ENCODE results near the gene ATP1B4. TPM values are rescaled to one million over a fixed set of nuclear protein-coding genes. Genes with fewer than 3 reads are reported as not detected.

Gene ATP1B4
- polyA plus RNA-seq, 1 of the 3 experiments (the other 2 are of a cell fraction) = not detected

- no peak overlapping the region for H3K27ac ChIP-seq (ENCODE audit: low read depth in 2 of 2, low read length in 1 of 2)
- ChIA-PET CTCF (no interaction called here), POLR2A (no interaction called here)
- no peaks in the 10 kb centered on the region for H3F3A ChIP-seq (replicated peaks; ENCODE audit: insufficient read depth)
- no peak for TF ChIP-seq FOXJ3 (CRISPR knock-in tag; IDR thresholded peaks at IDR 0.05)
- TF ChIP-seq GATA2 (CRISPR knock-in tag; IDR thresholded peaks at IDR 0.05) = no peak
- TF ChIP-seq JUND (IDR thresholded peaks at IDR 0.05) = no peak
- TF ChIP-seq TAF1 (IDR thresholded peaks at IDR 0.05; ENCODE audit: borderline replicate concordance, low read depth, low read length) = no peak
- no peak for TF ChIP-seq EP300 (IDR thresholded peaks at IDR 0.05; ENCODE audit: borderline replicate concordance in 1 of 2, low read depth in 1 of 2, low read length in 1 of 2)
- TF ChIP-seq USF2 (IDR thresholded peaks at IDR 0.05; ENCODE audit: borderline replicate concordance, low read depth, low read length) = no peak
- no peak for TF ChIP-seq CTCF (IDR thresholded peaks at IDR 0.05)
- no peak for TF ChIP-seq MEF2A (IDR thresholded peaks at IDR 0.05; ENCODE audit: borderline replicate concordance, low read depth)
- no peak for TF ChIP-seq CHD2 (IDR thresholded peaks at IDR 0.05; ENCODE audit: low read length, partially characterized antibody)
- no peak for TF ChIP-seq EZH2phosphoT487 (IDR thresholded peaks at IDR 0.05; ENCODE audit: borderline replicate concordance, low read depth)
- no peak for TF ChIP-seq RCOR1 (IDR thresholded peaks at IDR 0.05; ENCODE audit: low read length)
- no peak for TF ChIP-seq RXRA (IDR thresholded peaks at IDR 0.05; ENCODE audit: borderline replicate concordance, low read depth)
- no peak for TF ChIP-seq ZBTB33 (IDR thresholded peaks at IDR 0.05; ENCODE audit: borderline replicate concordance, low read depth)
- H4K20me1 ChIP-seq (ENCODE audit: insufficient read depth) = no peaks in the 10 kb centered on the region
- no peak for DNase-seq
- no peak overlapping the region for H3K4me2 ChIP-seq
- 51% methylated on average over 2 of the region's 2 CpGs for WGBS (ENCODE audit: low lambda C conversion rate)
- peaks cover 0 to 19% of the 10 kb centered on the region in 2 experiments for H3K36me3 ChIP-seq (replicated peaks in 1 of 2; ENCODE audit: control insufficient read depth in 1 of 2, insufficient read depth in 2 of 2, low read length in 1 of 2)
- H3K27me3 ChIP-seq (ENCODE audit: insufficient read depth) = no peaks in the 10 kb centered on the region
- no peak overlapping the region for H3K9ac ChIP-seq
- no peaks in the 10 kb centered on the region for H3K79me2 ChIP-seq (ENCODE audit: insufficient read depth)
- no peaks in the 10 kb centered on the region for H3K9me2 ChIP-seq
- no peak overlapping the region for H2AFZ ChIP-seq (ENCODE audit: low read depth)
- no peak overlapping the region for H3K4me3 ChIP-seq (ENCODE audit: low read depth in 2 of 2, low read length in 1 of 2)
- peaks cover 0 to 18% of the 10 kb centered on the region in 2 experiments; a peak in 3 of 4 replicates for H3K4me1 ChIP-seq (ENCODE audit: control insufficient read depth in 1 of 2, insufficient read depth in 2 of 2, low read depth in 1 of 2, low read length in 1 of 2)
- no peaks in the 10 kb centered on the region for H3K9me3 ChIP-seq
Observed at GRCh38 chrX:120429776-120430540, 68.1 kb downstream of the ATP1B4 start.

Other genes with a start within 250 kb of the ATP1B4 start
- gene RHOXF1, start 246.2 kb upstream of the ATP1B4 start, polyA plus RNA-seq (2012; rRNA removed) = 0.07 TPM in 1 of 2 replicates, not detected in the other
- gene RHOXF2, start 203.5 kb upstream of the ATP1B4 start, polyA plus RNA-seq (2012; rRNA removed) = not detected in 2 replicates
- 1.2 and 1.5 TPM in 2 replicates for gene ZBTB33, start 111.3 kb upstream of the ATP1B4 start, polyA plus RNA-seq (2012; rRNA removed)
- 0.03 and 0.08 TPM in 2 replicates for gene TMEM255A, start 50.6 kb upstream of the ATP1B4 start, polyA plus RNA-seq (2012; rRNA removed)
- 108 and 141 TPM in 2 replicates for gene LAMP2, start 107.2 kb downstream of the ATP1B4 start, polyA plus RNA-seq (2012; rRNA removed)
- gene CUL4B, start 198.9 kb downstream of the ATP1B4 start, polyA plus RNA-seq (2012; rRNA removed) = 24.1 and 42.6 TPM in 2 replicates
- 62.1 and 78.7 TPM in 2 replicates for gene MCTS1, start 242.0 kb downstream of the ATP1B4 start, polyA plus RNA-seq (2012; rRNA removed)